GM18861 (cell line): ENCODE measurements around the gene STOML1.

ENCODE experiments used
- ATAC-seq: cut with Tn5 transposase; IDR thresholded peaks from one replicate; pipeline ENCODE4 v1.9.1; 2021; ENCODE audit not compliant: unreplicated experiment

STOML1 gene, protein sequence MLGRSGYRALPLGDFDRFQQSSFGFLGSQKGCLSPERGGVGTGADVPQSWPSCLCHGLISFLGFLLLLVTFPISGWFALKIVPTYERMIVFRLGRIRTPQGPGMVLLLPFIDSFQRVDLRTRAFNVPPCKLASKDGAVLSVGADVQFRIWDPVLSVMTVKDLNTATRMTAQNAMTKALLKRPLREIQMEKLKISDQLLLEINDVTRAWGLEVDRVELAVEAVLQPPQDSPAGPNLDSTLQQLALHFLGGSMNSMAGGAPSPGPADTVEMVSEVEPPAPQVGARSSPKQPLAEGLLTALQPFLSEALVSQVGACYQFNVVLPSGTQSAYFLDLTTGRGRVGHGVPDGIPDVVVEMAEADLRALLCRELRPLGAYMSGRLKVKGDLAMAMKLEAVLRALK

DNA sequence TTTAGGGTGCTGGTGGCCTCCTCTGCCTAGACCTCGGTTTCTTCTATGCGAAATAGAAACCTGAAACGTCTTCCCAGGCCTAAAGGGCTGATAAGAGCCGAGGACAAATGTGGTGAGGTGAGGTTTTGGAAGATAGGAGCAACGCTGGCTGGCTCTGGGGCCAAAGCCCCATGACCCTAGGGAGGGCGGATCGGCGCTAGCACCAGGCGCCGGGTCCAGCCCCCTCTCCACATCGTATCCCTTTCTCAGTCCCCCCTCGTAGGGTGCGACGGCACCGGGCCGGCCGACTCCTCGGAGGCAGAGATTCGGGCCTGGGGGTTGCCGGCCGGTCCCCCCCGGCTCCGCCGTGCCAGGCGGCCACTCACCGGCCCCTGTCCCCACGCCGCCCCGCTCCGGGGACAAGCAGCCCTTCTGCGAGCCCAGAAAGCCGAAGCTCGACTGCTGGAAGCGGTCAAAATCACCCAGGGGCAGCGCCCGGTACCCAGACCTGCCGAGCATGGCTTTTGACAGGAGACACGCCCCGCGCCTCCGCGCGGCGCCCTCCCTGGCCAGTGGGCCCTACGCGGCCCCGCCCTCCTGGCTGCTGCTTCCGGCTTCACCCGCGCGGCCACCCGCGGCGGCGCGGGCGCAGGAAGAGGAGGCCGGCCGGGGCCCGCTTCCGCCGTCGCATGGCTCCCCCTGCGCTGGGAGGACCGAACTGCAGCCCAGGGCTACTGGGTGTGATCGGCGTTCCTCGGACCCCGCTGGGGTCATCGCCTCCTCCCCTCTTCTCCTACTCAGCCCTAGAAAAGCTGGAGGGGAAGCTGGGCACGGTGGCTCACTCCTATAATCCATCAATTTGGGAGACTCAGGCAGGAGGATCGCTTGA is at the start of gene STOML1:
Gene STOML1 (minus strand): TSS at position 570 of the 868 bp plus-strand sequence. CDS start 72 bp downstream, at position 498.
- ATAC-seq = peak; percentile 74

DNA sequence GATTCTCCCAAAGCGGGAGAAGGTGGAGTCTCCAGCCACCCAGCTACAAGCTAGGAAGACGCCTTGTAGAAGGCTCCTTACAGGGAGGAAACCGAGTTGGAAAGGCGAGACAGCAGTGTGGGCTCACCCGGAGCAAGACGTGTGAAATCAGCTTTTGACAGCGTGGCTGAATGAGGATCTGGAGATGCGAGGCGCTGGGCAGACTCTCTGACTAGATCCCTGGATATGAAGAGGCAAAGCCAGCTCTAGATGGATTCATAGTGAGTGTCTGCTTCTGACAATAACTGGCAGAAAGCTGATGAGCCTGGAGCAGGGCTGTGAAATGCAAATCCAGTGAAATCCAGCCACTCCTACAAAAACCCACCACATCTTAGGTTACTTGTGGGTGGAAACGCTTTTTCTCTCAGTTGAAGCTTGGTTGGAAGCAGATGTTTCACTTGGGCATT is 49.2 kb upstream of the STOML1 start:
- no peak for ATAC-seq

DNA sequence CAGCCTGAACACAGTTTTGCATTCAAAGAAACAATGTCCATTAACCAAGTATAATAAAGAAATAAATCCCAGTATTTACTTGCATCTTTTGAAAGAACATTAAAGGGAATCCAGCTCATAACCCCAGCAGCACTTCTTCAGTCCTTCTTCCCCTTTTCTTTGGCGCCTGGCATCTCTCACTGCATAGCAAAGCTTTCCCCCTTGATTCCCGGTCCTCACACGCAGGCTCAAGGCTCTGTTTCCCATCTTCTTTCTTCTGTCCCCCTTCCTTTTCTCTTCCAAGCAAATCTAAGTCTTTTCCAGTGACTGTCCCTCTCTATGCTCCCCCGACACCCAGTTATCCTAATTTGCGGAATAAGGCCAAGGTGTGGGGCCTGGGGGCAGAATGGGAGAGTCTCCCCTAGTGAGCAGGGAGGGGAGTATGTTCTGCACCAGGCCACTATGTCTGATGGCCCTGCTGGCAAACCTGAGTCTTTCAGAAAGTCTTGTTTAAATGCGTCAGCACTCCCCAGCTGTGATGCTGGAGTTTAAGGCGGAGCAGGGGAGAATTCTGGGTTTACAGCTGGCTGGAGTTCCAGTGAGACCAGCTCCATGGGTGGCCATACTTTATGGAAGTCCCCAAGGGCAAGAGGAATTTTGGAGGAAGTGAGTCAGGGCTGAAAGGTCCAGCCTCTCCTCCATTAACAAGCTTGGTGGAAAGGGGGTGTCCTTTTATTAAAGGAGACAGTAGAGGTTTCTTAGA is 48.2 kb upstream of the STOML1 start:
- ATAC-seq = no peak

DNA sequence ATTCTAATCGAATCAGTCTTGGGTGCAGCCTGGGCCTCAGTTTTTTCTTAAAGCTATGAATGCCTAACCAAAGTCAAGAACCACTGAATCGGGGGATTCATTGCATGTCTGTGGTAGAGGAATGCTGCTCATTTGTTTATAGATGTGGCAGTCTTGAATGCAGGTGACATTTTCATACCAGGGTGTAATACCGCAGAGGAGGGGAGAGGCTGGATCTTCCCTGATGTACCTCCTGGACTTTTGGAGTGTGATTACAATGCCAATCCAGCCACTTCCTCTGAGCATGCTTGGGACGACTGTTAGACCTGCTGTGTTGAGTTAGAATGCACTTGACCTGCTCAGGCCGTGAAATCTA is 47.5 kb upstream of the STOML1 start:
- ATAC-seq = no peak

DNA sequence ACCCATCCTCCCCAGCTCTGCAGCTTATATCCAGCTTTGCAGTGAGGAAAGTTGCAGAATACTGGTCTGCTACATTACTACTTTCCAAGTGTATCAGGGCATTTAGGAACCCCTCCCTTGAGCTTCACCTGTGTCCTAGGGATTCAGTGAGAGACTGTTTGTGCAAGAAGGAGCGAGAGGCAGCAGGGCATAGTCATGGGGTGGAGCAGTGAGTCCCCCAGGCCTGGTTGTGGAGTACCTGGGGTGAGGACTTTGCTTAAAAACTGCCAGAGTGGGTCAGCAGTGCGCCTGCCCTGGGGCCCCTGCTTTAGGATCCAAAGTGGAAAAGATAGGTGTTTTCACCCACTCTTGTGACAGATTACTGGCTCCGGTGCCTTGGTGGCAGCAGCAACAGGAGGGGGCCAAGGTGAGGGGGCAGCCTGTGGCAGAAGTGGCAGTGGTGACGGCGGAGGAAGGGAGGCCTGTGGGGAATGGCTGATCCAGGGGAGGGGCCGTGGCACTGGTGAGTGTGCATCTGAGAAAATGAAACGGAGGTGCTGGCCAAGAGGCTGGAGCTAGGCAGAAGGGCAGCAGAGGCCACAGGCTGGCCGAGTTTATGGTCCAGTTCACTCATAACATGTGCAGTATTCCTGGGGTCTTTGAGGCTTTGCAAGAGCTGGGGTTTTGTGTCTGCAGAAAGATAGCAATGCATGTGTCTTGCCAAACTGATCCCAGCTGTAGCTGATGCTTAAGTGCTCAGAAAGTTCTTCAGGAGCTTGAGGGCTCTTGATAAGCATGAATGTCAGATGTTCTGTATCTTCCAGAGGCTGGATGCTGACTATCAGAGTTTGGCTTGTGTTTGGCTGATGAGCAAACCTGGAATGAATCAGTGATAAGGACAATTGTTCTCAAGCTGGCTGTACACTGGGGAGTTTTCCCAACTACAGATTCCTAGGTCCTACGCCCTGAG is 46.9 kb upstream of the STOML1 start:
- ATAC-seq = no peak

DNA sequence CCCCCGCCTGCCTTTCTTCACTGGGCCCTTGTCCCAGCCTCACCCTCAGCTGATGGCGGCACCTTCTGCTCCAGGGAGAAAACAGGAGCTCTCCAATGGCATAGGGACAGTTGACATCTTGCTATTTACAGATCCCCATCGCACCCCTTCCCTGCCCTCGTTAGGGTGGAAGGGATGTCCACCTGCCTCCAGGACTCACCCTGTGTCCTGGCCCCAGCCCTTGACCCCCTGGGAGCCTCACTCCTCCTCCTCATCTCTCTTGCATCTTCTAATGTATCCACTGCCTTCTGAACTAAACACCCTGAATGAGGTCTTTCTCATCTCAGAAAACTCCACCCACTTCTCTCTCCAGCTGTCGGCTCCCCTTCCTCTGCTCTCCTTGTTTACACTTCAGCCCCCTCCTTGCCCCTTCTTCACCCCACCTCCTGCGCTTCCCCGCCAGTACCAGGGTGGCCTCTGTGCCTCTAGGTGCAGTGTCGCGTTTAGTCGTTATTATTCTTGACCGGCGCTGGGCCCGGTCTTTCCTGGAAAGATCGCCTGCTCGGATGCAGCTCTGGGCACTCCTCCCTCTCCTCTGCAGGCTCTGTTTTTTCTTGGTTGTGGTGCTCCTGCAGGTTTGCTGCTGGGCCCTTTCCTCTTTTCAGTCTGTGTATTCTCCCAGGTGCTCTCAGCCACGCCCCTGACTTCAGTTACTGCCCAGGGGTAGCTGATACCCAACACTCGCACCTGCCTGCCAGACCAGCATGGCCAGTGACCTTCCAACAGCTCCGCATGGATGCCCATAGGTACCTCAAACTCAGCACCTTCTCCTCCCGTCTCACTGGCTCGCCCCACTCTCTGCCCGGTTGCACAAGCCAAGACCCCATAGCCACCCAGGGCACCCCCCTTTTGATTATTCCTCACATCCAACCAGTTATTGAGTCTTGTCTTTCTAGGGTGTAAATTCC is 45.3 kb upstream of the STOML1 start:
- ATAC-seq = no peak

DNA sequence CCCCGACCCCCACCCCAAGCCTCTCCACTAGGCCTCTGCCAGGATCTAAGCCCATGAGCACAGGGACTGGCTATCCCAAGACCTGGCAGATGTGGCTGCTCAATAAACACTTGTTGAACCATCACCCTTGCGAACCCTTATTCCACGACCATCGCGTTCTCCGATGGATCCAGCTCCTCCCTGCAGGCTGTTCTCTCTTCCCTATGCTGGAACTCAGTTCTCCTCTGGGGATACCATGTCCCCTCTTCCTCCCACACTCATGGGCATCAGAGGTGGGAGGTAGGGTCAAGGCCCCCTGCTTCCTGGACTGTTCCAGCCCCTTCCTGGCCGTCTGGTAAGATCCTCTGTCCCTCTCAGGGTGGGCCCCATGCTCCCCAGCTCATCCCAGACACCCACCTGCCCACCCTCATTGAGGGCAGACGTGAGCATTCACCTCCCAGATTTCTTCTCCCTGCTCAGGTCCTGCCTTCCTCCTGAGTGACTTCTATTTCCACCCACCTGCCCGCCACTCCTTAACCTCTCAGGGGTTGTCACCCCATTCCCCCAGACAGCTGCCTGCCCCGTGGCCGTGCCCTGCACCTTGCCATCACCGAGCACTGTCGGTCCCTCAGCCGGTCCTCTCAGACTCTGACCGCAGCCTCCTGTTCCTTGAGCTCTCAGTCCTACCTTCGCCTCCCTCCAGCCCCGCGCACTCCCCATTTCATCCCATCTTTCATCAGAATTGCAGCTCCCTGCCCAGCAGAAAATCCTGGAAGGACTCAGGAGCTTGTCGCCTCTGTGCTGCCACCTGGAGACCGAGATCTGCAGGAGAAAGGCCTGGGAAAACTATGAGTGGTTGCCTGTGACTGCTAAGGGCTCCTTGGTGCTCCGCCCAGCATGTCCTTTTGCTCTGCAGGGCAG is 44.4 kb upstream of the STOML1 start:
- no peak for ATAC-seq

DNA sequence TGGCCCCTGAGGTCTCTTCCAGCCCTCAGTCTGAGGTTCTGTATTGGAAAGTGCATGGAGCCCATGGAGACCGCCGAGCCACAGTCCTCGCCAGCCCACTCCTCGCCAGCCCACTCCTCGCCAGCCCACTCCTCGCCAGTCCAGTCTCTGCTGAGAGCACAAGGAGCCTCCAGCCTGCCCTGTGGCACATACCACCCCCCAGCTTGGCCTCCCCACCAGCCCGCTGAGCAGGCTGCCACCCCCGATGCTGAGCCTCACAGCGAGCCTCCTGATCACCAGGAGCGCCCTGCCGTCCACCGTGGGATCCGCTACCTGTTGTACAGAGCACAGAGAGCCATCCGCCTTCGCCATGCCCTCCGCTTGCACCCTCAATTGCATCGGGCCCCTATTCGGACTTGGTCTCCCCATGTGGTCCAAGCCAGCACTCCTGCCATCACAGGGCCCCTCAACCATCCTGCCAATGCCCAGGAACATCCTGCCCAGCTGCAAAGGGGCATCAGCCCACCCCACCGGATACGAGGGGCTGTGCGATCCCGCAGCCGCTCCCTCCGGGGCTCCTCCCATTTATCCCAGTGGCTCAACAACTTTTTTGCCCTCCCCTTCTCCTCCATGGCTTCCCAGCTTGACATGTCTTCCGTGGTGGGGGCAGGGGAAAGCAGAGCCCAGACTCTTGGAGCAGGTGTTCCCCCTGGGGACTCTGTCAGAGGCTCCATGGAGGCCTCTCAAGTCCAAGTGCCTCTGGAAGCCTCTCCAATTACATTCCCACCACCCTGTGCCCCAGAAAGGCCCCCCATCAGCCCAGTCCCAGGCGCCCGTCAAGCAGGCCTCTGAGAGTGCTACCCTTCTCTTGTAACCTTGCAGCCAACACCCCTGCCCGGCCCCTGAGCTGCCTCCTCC is 43.3 kb upstream of the STOML1 start:
- no peak for ATAC-seq

DNA sequence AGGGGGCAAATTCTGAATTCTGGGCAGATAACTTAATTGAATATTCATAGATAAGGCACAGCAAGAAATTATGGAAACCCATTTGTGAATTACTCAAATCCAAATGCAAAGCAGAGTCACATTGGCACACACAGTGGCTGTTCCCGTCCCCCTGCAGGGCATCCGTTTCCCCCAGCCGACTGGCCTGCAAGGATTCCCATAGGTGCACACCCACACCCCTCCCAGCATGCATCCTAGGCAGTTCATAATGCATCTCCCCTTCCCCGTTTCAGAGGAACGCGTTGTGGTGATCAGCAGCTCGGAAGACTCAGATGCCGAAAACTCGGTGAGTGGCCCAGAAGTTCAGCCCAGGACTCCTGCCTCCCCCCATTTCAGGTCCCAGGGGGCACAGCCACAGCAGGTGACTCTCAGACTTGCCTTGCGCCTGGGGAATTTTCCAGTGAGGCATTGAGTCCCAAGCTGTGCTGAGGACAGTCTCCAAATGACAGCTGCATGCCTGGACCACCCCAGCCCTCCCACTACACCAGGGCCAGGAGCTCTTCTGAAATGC is 42.2 kb upstream of the STOML1 start:
- ATAC-seq = no peak

DNA sequence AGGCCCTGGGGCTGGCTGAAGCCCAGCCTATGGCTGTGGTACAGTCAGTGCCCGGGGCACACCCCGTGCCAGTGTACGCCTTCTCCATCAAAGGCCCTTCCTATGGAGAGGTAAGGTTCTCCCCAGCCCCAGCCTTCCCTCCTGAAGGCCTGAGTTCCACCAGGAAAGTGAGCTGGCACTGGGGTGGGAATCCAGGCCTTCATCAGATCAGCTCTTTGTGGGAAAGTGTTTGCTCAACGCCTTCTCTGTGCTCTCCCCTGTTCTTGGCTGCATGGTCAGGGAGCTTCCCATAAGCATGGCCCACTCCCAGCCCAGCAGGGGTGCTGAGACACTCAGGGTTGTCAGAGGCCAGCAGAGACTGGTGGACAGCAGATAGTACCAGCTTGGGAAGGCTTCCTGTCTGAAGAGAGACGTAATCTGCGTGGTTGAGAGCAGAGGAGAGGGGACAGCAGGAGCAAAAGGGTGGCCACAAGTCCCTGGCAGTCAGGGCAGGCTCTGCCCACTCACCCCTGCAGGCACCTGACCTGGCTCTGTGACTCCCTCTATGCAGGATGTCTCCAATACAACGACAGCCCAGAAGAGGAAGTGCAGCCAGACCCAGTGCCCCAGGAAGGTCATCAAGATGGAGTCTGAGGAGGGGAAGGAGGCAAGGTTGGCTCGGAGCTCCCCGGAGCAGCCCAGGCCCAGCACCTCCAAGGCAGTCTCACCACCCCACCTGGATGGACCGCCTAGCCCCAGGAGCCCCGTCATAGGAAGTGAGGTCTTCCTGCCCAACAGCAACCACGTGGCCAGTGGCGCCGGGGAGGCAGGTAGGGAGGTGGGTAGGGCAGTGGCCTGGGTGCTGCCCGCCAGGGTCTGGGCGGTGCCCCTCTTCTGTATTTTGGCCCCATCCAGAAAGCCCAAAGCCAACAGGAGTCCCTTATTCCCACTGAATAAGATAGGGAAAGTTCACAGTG is 40.8 kb upstream of the STOML1 start:
- no peak for ATAC-seq

DNA sequence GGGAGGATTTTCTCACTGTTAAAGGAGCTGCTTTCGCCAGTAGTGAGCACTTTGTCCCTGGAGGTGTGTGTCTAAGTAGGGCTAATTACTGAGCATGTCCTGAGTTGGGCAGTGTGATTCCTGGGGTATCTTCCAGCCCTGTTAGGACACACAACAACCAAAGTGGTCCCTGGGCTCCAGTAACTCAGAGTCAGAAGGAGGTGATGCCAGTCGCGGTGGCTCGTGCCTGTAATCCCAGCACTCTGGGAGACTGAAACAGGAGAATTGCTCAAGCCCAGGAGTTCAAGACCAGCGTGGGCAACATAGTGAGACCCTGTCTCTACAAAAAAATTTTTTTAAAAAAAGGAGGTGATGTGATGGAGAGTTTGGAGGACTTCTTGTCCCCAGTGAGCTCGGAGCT is 40.0 kb upstream of the STOML1 start:
- ATAC-seq = no peak

DNA sequence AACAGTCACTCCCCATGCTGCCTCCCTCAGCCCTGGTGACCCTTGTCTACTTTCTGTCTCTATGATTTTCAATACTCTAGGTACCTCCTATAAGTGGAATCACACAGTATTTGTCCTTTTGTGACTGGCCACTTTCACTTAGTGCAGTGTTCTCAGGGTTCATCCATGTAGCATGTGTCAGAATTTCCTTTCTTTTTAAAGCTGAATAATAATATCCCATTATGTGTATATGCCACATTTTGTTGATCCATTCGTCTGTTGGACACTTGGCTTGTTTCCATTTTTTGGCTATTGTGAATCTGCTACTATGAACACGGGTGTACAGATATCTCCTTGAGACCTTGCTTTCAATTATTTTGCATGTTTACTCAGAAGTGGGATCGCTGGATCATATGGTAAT is 36.6 kb upstream of the STOML1 start:
- no peak for ATAC-seq

DNA sequence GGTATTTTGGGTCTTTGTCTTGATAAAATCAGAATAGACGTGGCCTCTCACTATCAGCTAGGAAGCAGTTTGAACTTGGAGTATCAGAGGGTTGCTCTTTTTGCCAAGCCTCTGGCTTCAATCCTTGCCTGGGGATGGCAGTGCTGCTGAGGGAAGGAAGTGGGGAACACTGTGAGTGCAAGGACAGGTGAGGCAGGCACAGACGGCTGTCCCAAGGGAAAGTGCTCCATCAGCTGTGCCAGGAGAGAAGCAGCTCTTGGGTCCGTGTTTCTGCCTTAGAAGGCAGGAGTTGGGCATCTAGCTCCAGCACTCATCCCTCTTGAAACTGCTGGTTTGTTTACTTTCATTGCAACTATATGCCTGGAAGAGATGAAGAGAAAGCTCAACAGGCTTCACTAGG is 35.6 kb upstream of the STOML1 start:
- ATAC-seq = no peak

DNA sequence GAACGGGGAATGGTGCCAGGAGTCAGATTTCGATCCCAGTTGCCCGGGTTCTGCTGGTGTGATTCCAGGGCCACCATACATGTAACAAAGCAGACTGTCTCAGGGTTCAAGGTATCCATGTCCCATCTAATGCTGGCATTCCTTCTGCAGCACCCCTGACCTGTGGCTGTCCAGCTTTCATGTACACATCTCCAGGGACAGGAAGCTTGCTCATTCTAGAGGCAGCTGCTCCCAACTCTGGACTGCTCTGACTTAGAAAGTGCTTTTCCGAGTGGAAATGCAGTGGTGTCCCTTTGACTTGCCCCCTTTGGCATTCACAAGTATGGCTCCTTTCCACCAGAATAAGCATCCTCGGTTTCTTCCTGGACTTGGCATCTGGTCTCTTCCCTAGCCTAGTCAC is 33.3 kb upstream of the STOML1 start:
- ATAC-seq = no peak

DNA sequence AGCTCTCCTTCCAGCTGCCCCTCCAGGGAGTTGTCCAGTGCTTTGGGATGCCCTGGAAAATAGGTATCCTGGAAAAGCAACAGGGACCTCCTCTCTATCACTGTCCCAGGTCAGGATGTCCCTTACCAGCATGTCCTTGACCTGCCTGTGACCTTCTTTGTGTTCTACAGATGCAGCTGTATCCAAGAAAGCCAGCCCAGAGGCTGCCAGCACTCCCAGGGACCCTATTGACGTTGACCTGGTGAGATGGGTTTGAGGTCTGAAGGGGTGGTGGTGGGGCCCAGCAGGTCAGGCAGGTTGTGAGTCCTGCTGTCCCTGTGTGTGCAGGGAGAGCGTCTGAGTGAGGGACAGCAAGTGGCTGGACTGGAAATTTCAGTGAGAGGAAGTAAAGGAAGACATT is 32.6 kb upstream of the STOML1 start:
- no peak for ATAC-seq
